GM12892 (cell line): ENCODE results near the gene TMCC1.

ENCODE experiments used
- POLR2A ChIP-seq: IDR thresholded peaks from 2 replicates; pipeline ENCODE4 v1.6.1; 2011; ENCODE audit warnings: low read depth, low read length, control low read depth
- POLR2AphosphoS5 ChIP-seq: IDR thresholded peaks from 2 replicates; pipeline ENCODE4 v1.6.1; 2011; ENCODE audit warnings: low read depth, low read length, control low read depth

GRCh38 chr3:129718201-129718600 is 175.3 kb downstream of the TMCC1 start:
- TF ChIP-seq POLR2A (no peak), POLR2AphosphoS5 (no peak)
